ENCODE results near the gene HOXB13. TPM values are rescaled to one million over a fixed set of nuclear protein-coding genes. Genes with fewer than 3 reads are reported as not detected.

Gene HOXB13
- total RNA-seq, 1 experiment from 2014 or later: not detected

GRCh38 chr17:48759288-48759687 is 30.7 kb upstream of the HOXB13 start:
- no peak overlapping the region for H3K18ac ChIP-seq (ENCODE audit: insufficient read length, low read depth, low read length)
- H3K4ac ChIP-seq (ENCODE audit: low read depth, low read length): no peak overlapping the region
- H2AK5ac ChIP-seq (ENCODE audit: insufficient read length, low read length): no peak overlapping the region
- H2BK15ac ChIP-seq (ENCODE audit: low read depth, low read length): no peak overlapping the region
- H3K4me3 Mint-ChIP-seq: no peak overlapping the region
- no peak overlapping the region for H3T11ph ChIP-seq (ENCODE audit: low read length)
- H2BK5ac ChIP-seq (ENCODE audit: insufficient read length, low read length): no peak overlapping the region
- no peak overlapping the region for H3K14ac ChIP-seq (ENCODE audit: insufficient read depth, low read length)
- no peak overlapping the region for H4K8ac ChIP-seq (replicated peaks; ENCODE audit: insufficient read length, low read depth, low read length)
- H3K36me3 Mint-ChIP-seq (ENCODE audit: insufficient read depth in 1 of 3, low read depth in 3 of 3): no peaks in the 10 kb centered on the region; a peak in 1 of 7 replicates
- H4K91ac ChIP-seq (ENCODE audit: insufficient read length, low read depth, low read length): no peak overlapping the region
- no peaks in the 10 kb centered on the region for H3K9me3 Mint-ChIP-seq
- DNase-seq: no peak
- peaks cover 2 to 3% of the 10 kb centered on the region in 2 experiments; a peak in 3 of 4 replicates for H3K4me1 Mint-ChIP-seq
- no peak overlapping the region for H2BK120ac ChIP-seq (ENCODE audit: low read depth, low read length, poor library complexity, severe bottlenecking)
- no peak overlapping the region for H3K23ac ChIP-seq (ENCODE audit: insufficient read length, low read depth, low read length)
- H2BK20ac ChIP-seq (ENCODE audit: low read depth, low read length, poor library complexity, severe bottlenecking): no peak overlapping the region
- no peaks in the 10 kb centered on the region for H3K23me2 ChIP-seq (ENCODE audit: insufficient read length, low read depth, low read length, poor library complexity, severe bottlenecking)
- no peak overlapping the region for H3K27ac ChIP-seq (ENCODE audit: insufficient read length, low read depth, low read length)
- H3K27me3 ChIP-seq (ENCODE audit: insufficient read depth, low read length): peaks cover 52% of the 10 kb centered on the region
- no peak overlapping the region for H2AFZ ChIP-seq (ENCODE audit: low read length)
- TF ChIP-seq, protein P1, sequence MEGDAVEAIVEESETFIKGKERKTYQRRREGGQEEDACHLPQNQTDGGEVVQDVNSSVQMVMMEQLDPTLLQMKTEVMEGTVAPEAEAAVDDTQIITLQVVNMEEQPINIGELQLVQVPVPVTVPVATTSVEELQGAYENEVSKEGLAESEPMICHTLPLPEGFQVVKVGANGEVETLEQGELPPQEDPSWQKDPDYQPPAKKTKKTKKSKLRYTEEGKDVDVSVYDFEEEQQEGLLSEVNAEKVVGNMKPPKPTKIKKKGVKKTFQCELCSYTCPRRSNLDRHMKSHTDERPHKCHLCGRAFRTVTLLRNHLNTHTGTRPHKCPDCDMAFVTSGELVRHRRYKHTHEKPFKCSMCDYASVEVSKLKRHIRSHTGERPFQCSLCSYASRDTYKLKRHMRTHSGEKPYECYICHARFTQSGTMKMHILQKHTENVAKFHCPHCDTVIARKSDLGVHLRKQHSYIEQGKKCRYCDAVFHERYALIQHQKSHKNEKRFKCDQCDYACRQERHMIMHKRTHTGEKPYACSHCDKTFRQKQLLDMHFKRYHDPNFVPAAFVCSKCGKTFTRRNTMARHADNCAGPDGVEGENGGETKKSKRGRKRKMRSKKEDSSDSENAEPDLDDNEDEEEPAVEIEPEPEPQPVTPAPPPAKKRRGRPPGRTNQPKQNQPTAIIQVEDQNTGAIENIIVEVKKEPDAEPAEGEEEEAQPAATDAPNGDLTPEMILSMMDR (conservative IDR thresholded peaks at IDR 0.05): no peak
- H3K27ac Mint-ChIP-seq: no peak overlapping the region
- H3K56ac ChIP-seq (ENCODE audit: insufficient read length, low read depth, low read length): no peak overlapping the region
- no peak overlapping the region for H2BK12ac ChIP-seq (ENCODE audit: insufficient read length, low read depth, low read length)
- no peaks in the 10 kb centered on the region for H3K79me1 ChIP-seq (ENCODE audit: insufficient read depth, low read depth, low read length, poor library complexity, severe bottlenecking)
- H3K9me3 ChIP-seq (ENCODE audit: control insufficient read depth, low read depth, low read length): no peaks in the 10 kb centered on the region
- no peaks in the 10 kb centered on the region for H3K4me1 ChIP-seq (ENCODE audit: insufficient read depth, low read length)
- no peaks in the 10 kb centered on the region for H3K79me2 ChIP-seq (ENCODE audit: insufficient read depth, low read length)
- H3K4me2 ChIP-seq (ENCODE audit: insufficient read depth, insufficient read length, low read length): no peak overlapping the region
- peaks cover 99% of the 10 kb centered on the region for H3K27me3 Mint-ChIP-seq (ENCODE audit: low read depth)
- no peaks in the 10 kb centered on the region for H4K20me1 ChIP-seq (ENCODE audit: control insufficient read depth, insufficient read depth, insufficient read length)
- no peak overlapping the region for H3K9ac ChIP-seq (ENCODE audit: extremely low read depth, insufficient read length, low read length)
- H4K5ac ChIP-seq (ENCODE audit: insufficient read length, low read depth, low read length): no peak overlapping the region
